GM23248 (cell line): ENCODE results near the gene FBXO42. TPM values are rescaled to one million over a fixed set of nuclear protein-coding genes. Genes with fewer than 3 reads are reported as not detected.
"Not testable (repeated sequence)": the region's sequence is repeated elsewhere in the genome, so short reads cannot be mapped to it uniquely, and the experiment has no call there.

ENCODE experiments used
- DNase-seq: peaks from one replicate; pipeline ENCODE4 v3.0.0-alpha.2; 2015
- H2AFZ ChIP-seq: fragments of 200-600 bp; sonication (generic); 2 replicates; pipeline ENCODE4 v1.6.1; 2016; ENCODE audit warnings: antibody characterized with exemption
- H3F3A ChIP-seq: fragments of 200-600 bp; sonication (generic); 2 replicates; pipeline ENCODE4 v1.6.1; 2016; ENCODE audit warnings: mild to moderate bottlenecking, antibody characterized with exemption, mixed run types; ENCODE audit not compliant: insufficient read depth
- H3K27ac ChIP-seq: fragments of 200-600 bp; sonication (generic); 2 replicates; pipeline ENCODE4 v1.5.1; 2016; ENCODE audit warnings: mild to moderate bottlenecking
- H3K27me3 ChIP-seq: fragments of 200-600 bp; sonication (generic); replicated peaks from 2 replicates; pipeline ENCODE4 v1.6.1; 2016; ENCODE audit warnings: mild to moderate bottlenecking; ENCODE audit not compliant: insufficient read depth
- H3K36me3 ChIP-seq: fragments of 200-600 bp; sonication (generic); 2 replicates; pipeline ENCODE4 v1.6.1; 2016; ENCODE audit warnings: low read depth, mild to moderate bottlenecking
- H3K4me1 ChIP-seq: fragments of 200-600 bp; sonication (generic); 2 replicates; pipeline ENCODE4 v1.6.1; 2016; ENCODE audit warnings: mild to moderate bottlenecking; ENCODE audit not compliant: insufficient read depth
- H3K4me2 ChIP-seq: fragments of 200-600 bp; sonication (generic); one replicate; pipeline ENCODE4 v1.6.1; 2016; ENCODE audit warnings: mild to moderate bottlenecking; ENCODE audit not compliant: unreplicated experiment
- H3K4me3 ChIP-seq: fragments of 200-600 bp; sonication (generic); 2 replicates; pipeline ENCODE4 v1.5.1; 2016; ENCODE audit warnings: mild to moderate bottlenecking
- H3K79me2 ChIP-seq: fragments of 200-600 bp; sonication (generic); 2 replicates; pipeline ENCODE4 v1.6.1; 2016; ENCODE audit warnings: mild to moderate bottlenecking; ENCODE audit not compliant: insufficient read depth
- H3K9ac ChIP-seq: fragments of 200-600 bp; sonication (generic); 2 replicates; pipeline ENCODE4 v1.6.1; 2016; ENCODE audit warnings: mild to moderate bottlenecking
- H3K9me2 ChIP-seq: fragments of 200-600 bp; sonication (generic); 2 replicates; pipeline ENCODE4 v1.6.1; 2016; ENCODE audit warnings: mixed run types, mild to moderate bottlenecking, moderate library complexity; ENCODE audit not compliant: insufficient read depth
- H3K9me3 ChIP-seq: fragments of 200-600 bp; sonication (generic); one replicate; pipeline ENCODE4 v1.6.1; 2017; ENCODE audit warnings: low read depth
- H4K20me1 ChIP-seq: fragments of 200-600 bp; sonication (generic); 2 replicates; pipeline ENCODE4 v1.6.0; 2016; ENCODE audit not compliant: insufficient read depth
- EZH2 ChIP-seq: fragments of 200-600 bp; sonication (generic); IDR thresholded peaks from 2 replicates; pipeline ENCODE4 v1.6.1; 2018; ENCODE audit warnings: antibody characterized with exemption, mild to moderate bottlenecking; ENCODE audit not compliant: insufficient read depth, poor library complexity, severe bottlenecking
- EZH2phosphoT487 ChIP-seq: fragments of 200-600 bp; sonication (generic); IDR thresholded peaks from 2 replicates; pipeline ENCODE4 v1.6.1; 2018; ENCODE audit warnings: antibody characterized with exemption, moderate library complexity, mild to moderate bottlenecking, low read depth; ENCODE audit not compliant: insufficient read depth
- whole genome bisulfite sequencing, 2 experiments: methylation state at CpG; one replicate each; pipeline ENCODE4 v1.1.6; 2015 to 2017; ENCODE audit warnings: low lambda C conversion rate in 2 of 2, low coverage in 1 of 2; ENCODE audit errors: missing lambda C conversion rate in 2 of 2; 5-methylcytosine and 5-hydroxymethylcytosine counted together
- in situ Hi-C: fragments of 300-500 bp; cut with MboI; formaldehyde crosslinking; loops from 2 replicates; pipeline ENCODE4 v1.15.0; 2020
- polyA plus RNA-seq: library from polyadenylated mRNA; unstranded; fragments of >200 nt; fragmentation: Nextera tagmentation; extraction: Ambion mirVana; gene quantifications from 2 replicates; pipeline ENCODE4 v1.2.1, GENCODE V29; 2016
- total RNA-seq: library from RNA; depleted of rRNA; stranded (reverse); fragments of >200 nt; shearing (Covaris generic); gene quantifications from 2 replicates; pipeline ENCODE4 v1.2.3, GENCODE V29; 2014

FBXO42 gene
- total and polyA plus RNA-seq, 2 experiments from 2014 or later = 17.1 to 20.2 TPM

GRCh38 chr1:16226490-16227179 lies 125.6 kb downstream of the FBXO42 start:
- H4K20me1 ChIP-seq = no peaks in the 10 kb centered on the region
- no peaks in the 10 kb centered on the region for H3K79me2 ChIP-seq
- no peaks in the 10 kb centered on the region for H3K4me1 ChIP-seq
- H3K27ac ChIP-seq = no peak overlapping the region
- no peaks in the 10 kb centered on the region for H3K36me3 ChIP-seq
- TF ChIP-seq EZH2phosphoT487 (no peak), EZH2 (no peak)
- no peak overlapping the region for H3K4me2 ChIP-seq
- no peaks in the 10 kb centered on the region for H3K9me2 ChIP-seq
- no peak overlapping the region for H3K9ac ChIP-seq
- 22 to 31% methylated on average over 20 to 30 of the region's 46 CpGs for WGBS, 2 experiments
- peak overlapping the region; percentile 14; the same call in 1 of the 2 replicates for H2AFZ ChIP-seq
- H3K9me3 ChIP-seq = no peaks in the 10 kb centered on the region
- peak overlapping the region; percentile 14; the same call in 1 of the 2 replicates for H3K4me3 ChIP-seq
- in situ Hi-C loops = no loop called here
- H3K27me3 ChIP-seq = peaks cover 14% of the 10 kb centered on the region
- H3F3A ChIP-seq = no peaks in the 10 kb centered on the region
- DNase-seq = peak; percentile 23

GRCh38 chr1:16226129-16226489 lies 126.2 kb downstream of the FBXO42 start:
- Histone ChIP-seq H3K9ac (no peak overlapping the region), H3K4me2 (no peak overlapping the region), H3K9me2 (no peaks in the 10 kb centered on the region), H4K20me1 (no peaks in the 10 kb centered on the region), H3K27ac (no peak overlapping the region), H3K27me3 (peaks cover 14% of the 10 kb centered on the region), H3K4me1 (no peaks in the 10 kb centered on the region), H3K79me2 (no peaks in the 10 kb centered on the region), H3K36me3 (no peaks in the 10 kb centered on the region), H3K4me3 (no peak overlapping the region), H2AFZ (no peak overlapping the region), H3K9me3 (no peaks in the 10 kb centered on the region), H3F3A (no peaks in the 10 kb centered on the region)
- TF ChIP-seq EZH2 = no peak
- TF ChIP-seq EZH2phosphoT487 = no peak
- in situ Hi-C loops = no loop called here
- 81 to 83% methylated on average over 7 of the region's 7 CpGs for WGBS, 2 experiments
- DNase-seq = no peak

- in situ Hi-C loops = no loop called here
Observed at GRCh38 chr1:16224472-16224871, 127.8 kb downstream of the FBXO42 start.

GRCh38 chr1:16222716-16223115 lies 129.6 kb downstream of the FBXO42 start:
- H3K79me2 ChIP-seq, H3K4me2 ChIP-seq, H3K9me3 ChIP-seq, H4K20me1 ChIP-seq, H2AFZ ChIP-seq, H3K4me1 ChIP-seq, H3K36me3 ChIP-seq, H3K27me3 ChIP-seq, H3K27ac ChIP-seq, H3F3A ChIP-seq, H3K4me3 ChIP-seq, H3K9me2 ChIP-seq, H3K9ac ChIP-seq, DNase-seq, in situ Hi-C loops: not testable (repeated sequence)
- WGBS, 2 experiments = 67 to 68% methylated on average over 14 of the region's 14 CpGs

More at GRCh38 chr1:16224472-16224871, 127.8 kb downstream of the FBXO42 start:
- no peak overlapping the region for H3K27ac ChIP-seq
- H3K4me1 ChIP-seq = no peaks in the 10 kb centered on the region
- H3K9me3 ChIP-seq = no peaks in the 10 kb centered on the region
- WGBS, 2 experiments = 73 to 76% methylated on average over 3 of the region's 3 CpGs
- no peak overlapping the region for H3K4me2 ChIP-seq
- no peak overlapping the region for H3K4me3 ChIP-seq
- no peak overlapping the region for H2AFZ ChIP-seq
- no peaks in the 10 kb centered on the region for H3F3A ChIP-seq
- H3K9ac ChIP-seq = no peak overlapping the region
- no peaks in the 10 kb centered on the region for H3K79me2 ChIP-seq
- TF ChIP-seq EZH2 (no peak), EZH2phosphoT487 (no peak)
- H3K9me2 ChIP-seq = no peaks in the 10 kb centered on the region
- no peaks in the 10 kb centered on the region for H3K36me3 ChIP-seq
- peaks cover 14% of the 10 kb centered on the region for H3K27me3 ChIP-seq
- DNase-seq = no peak
- H4K20me1 ChIP-seq = no peaks in the 10 kb centered on the region
